ENCODE measurements around the gene LOXL4.

GRCh38 chr10:98217801-98218200 is 50.2 kb downstream of the LOXL4 start:
- TF ChIP-seq, protein P1, sequence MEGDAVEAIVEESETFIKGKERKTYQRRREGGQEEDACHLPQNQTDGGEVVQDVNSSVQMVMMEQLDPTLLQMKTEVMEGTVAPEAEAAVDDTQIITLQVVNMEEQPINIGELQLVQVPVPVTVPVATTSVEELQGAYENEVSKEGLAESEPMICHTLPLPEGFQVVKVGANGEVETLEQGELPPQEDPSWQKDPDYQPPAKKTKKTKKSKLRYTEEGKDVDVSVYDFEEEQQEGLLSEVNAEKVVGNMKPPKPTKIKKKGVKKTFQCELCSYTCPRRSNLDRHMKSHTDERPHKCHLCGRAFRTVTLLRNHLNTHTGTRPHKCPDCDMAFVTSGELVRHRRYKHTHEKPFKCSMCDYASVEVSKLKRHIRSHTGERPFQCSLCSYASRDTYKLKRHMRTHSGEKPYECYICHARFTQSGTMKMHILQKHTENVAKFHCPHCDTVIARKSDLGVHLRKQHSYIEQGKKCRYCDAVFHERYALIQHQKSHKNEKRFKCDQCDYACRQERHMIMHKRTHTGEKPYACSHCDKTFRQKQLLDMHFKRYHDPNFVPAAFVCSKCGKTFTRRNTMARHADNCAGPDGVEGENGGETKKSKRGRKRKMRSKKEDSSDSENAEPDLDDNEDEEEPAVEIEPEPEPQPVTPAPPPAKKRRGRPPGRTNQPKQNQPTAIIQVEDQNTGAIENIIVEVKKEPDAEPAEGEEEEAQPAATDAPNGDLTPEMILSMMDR (conservative IDR thresholded peaks at IDR 0.05; ENCODE audit: low read length) = no peak
- TF ChIP-seq EZH2phosphoT487 (IDR thresholded peaks at IDR 0.05; ENCODE audit: borderline replicate concordance, low read depth, low read length) = no peak

Measured in OCI-LY7 (cell line).